GM06990 (cell line): ENCODE results near the gene KIF3A.

Experiments used
- DNase-seq: peaks from one replicate; pipeline ENCODE4 v3.0.0-alpha.2; 2011; ENCODE audit not compliant: insufficient read length; ENCODE audit errors: extremely low read depth
- H3K27me3 ChIP-seq: replicated peaks from 2 replicates; pipeline ENCODE4 v1.6.0; 2011; ENCODE audit warnings: low read length; ENCODE audit not compliant: control insufficient read depth, insufficient read depth
- H3K36me3 ChIP-seq: 2 replicates; pipeline ENCODE4 v1.5.1; 2011; ENCODE audit warnings: low read length; ENCODE audit not compliant: control insufficient read depth, insufficient read depth
- H3K4me3 ChIP-seq: replicated peaks from 2 replicates; pipeline ENCODE4 v1.5.1; 2011; ENCODE audit warnings: low read depth, mild to moderate bottlenecking, control low read depth, low read length
- CTCF ChIP-seq: IDR thresholded peaks from 2 replicates; pipeline ENCODE4 v1.5.1; 2011; ENCODE audit warnings: low read length, control low read depth, mild to moderate bottlenecking, inconsistent platforms; ENCODE audit not compliant: insufficient read depth, poor library complexity, severe bottlenecking

Gene KIF3A

GRCh38 chr5:132659598-132660493 is 77.5 kb downstream of the KIF3A start:
- DNase-seq = peak; percentile 28
- Histone ChIP-seq H3K36me3 (no peaks in the 10 kb centered on the region), H3K27me3 (no peaks in the 10 kb centered on the region), H3K4me3 (no peak overlapping the region)
- TF ChIP-seq CTCF = no peak

- no peaks in the 10 kb centered on the region for H3K36me3 ChIP-seq
- TF ChIP-seq CTCF = no peak
- DNase-seq = no peak
Measured at GRCh38 chr5:132658381-132659302, 78.7 kb downstream of the KIF3A start.

GRCh38 chr5:132657676-132658380 is 79.5 kb downstream of the KIF3A start, which contains the start of gene IL13:
IL13 (plus strand) TSS chr5:132658173; CDS start chr5:132658187, 14 bp downstream.
- TF ChIP-seq CTCF = no peak
- Histone ChIP-seq H3K27me3 (no peaks in the 10 kb centered on the region), H3K4me3 (no peak within 1 kb of the TSS), H3K36me3 (no peaks in the 10 kb centered on the region)
- DNase-seq = peak; percentile 25

More at GRCh38 chr5:132658381-132659302, 78.7 kb downstream of the KIF3A start:
- H3K27me3 ChIP-seq = no peaks in the 10 kb centered on the region
- H3K4me3 ChIP-seq = no peak overlapping the region

- TF ChIP-seq CTCF = no peak
- Histone ChIP-seq H3K36me3 (no peaks in the 10 kb centered on the region), H3K27me3 (no peaks in the 10 kb centered on the region), H3K4me3 (no peak overlapping the region)
- DNase-seq = peak; percentile 26
Measured at GRCh38 chr5:132656774-132657355, 80.5 kb downstream of the KIF3A start.
